Hematopoietic multipotent progenitor cell treated with erythropoietin and hydrocortisone succinate and interleukin-3 and kit ligand, for 15 days (in vitro differentiated cells): ENCODE data around the gene LRRC4B.

Experiments used
- DNase-seq: peaks from one replicate; pipeline ENCODE4 v3.0.0-alpha.2; 2015; ENCODE audit warnings: low spot score

The LRRC4B gene

GRCh38 chr19:50506700-50507099, 61.5 kb downstream of the LRRC4B start:
- no peak for DNase-seq

- DNase-seq: no peak
These were observed 62.2 kb downstream of the LRRC4B start for GRCh38 chr19:50505856-50506611.

GRCh38 chr19:50501568-50502475, 66.4 kb downstream of the LRRC4B start:
- DNase-seq: no peak

GRCh38 chr19:50501186-50501567, 67.1 kb downstream of the LRRC4B start:
- no peak for DNase-seq

GRCh38 chr19:50500753-50501151, 67.5 kb downstream of the LRRC4B start:
- DNase-seq: no peak

- DNase-seq: no peak
These were observed 68.0 kb downstream of the LRRC4B start for GRCh38 chr19:50500060-50500752.

GRCh38 chr19:50498219-50499056, 69.8 kb downstream of the LRRC4B start:
- DNase-seq: no peak

- DNase-seq: no peak
These were observed 71.2 kb downstream of the LRRC4B start for GRCh38 chr19:50497022-50497405.

- no peak for DNase-seq
These were observed 71.8 kb downstream of the LRRC4B start for GRCh38 chr19:50496189-50497021.

GRCh38 chr19:50495020-50495531, 73.2 kb downstream of the LRRC4B start:
- DNase-seq: no peak

GRCh38 chr19:50494186-50495019, 73.8 kb downstream of the LRRC4B start:
- DNase-seq: no peak

GRCh38 chr19:50493171-50493570, 75.1 kb downstream of the LRRC4B start:
- no peak for DNase-seq

GRCh38 chr19:50492303-50493052, 75.8 kb downstream of the LRRC4B start:
- DNase-seq: no peak

- no peak for DNase-seq
These were observed 77.2 kb downstream of the LRRC4B start for GRCh38 chr19:50490991-50491472.

GRCh38 chr19:50490411-50490811, 77.8 kb downstream of the LRRC4B start:
- no peak for DNase-seq

GRCh38 chr19:50489461-50490011, 78.7 kb downstream of the LRRC4B start:
- no peak for DNase-seq

GRCh38 chr19:50488389-50489194, 79.6 kb downstream of the LRRC4B start:
- no peak for DNase-seq
